ENCODE measurements around the gene ZCCHC7.

The ZCCHC7 gene

DNA sequence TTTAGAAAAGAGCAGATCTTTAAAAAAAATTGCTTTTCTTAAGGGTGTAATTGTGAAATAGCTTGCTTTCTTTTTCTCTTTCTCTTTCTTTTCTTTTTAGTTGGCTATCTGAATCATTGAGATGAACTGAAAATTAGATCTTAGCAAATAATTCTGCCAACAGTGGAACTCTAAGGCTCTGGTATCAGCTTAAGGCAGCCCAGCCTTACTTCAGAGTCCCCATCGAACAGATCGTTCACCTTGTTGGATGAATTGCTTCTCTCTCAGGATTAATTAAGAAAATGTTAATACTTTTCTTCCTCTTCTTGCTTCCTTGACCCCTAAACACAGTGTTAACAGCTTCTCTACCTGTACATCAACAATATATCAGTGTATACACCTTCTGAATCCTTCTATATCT lies 92.1 kb downstream of the ZCCHC7 start:
- DNase-seq = no peak

DNA sequence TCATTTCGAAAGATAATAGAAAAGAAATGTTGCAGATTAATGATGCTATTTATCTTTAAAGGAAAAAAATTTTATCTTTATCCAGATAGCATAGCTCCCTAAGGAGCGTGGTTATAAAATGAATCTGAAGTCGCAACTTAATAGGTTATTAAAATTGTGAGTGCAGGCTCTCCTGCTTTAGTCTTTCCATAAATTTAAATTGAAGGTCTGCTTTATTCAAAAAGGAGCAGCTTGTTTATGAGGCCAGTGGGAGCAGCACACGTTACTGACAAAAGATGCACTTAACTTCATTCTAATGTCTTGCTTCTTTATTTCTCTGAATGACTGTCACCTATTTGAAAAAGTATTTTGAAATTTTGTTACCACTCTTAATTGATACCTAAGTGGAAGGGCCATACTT lies 95.0 kb downstream of the ZCCHC7 start:
- DNase-seq = no peak

DNA sequence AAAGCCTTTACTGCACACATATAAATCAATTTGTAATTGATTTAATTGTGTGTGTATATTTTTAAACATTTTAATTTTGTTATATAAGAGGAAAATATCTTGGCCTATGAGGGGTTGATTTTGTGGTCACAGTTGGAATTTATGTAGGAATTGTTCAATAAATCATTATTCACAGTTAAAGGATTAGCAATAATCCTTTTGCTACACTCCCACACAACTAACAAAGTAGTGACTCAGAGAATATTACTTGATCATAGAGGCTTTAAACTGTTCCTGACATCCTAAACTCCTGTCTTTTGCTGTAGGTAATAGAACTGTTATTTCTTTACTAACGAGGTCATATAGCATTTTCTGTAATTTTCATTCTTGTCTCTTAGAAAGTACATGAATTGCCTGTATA lies 95.5 kb downstream of the ZCCHC7 start:
- no peak for DNase-seq

DNA sequence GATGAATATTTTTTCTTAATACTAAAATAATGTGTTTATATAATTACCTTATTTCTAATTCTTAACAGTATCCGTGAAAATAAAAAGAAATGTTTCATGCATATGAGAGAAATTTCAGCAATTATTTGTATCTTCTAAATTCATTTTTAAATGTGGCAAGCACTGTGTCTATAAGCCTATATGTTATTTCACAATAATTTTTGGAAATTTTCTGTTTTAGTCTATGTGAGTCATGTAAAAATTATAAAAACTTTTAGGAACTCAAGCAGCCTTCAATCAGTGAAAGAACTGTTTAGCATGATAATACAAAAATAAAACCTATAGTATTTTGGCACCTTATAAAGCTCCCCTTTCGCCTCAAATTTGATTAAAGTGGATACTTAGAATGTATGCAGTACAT lies 96.8 kb downstream of the ZCCHC7 start:
- no peak for DNase-seq

DNA sequence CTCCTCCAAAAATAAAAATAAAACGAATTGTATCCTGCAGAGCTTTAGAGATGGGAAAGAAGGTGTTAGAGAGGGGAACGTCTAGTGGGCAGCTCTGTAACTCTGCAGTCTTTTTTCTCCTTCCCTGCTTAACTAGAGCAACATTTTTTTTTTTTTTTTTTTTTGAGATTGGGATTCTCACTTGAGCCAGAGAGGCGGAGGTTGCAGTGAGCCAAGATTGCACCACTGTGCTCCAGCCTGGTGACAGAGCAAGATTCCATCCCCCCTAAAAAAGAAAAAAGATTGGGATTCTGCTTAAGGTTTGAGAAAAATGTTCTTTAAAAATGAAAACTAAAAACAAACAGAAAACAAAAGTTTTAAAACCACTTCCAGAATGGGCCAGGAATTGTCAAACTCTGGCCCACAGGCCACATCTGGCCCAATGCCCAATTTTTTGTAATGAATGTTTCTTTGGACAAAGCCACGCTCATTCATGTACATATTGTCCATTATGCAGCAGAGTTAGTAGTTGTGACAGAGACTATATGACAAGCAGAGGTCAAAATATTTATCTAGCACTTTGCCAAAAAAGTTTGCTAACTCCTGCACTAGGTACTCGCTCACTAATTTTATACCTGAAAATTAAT lies 98.5 kb downstream of the ZCCHC7 start:
- DNase-seq = no peak

DNA sequence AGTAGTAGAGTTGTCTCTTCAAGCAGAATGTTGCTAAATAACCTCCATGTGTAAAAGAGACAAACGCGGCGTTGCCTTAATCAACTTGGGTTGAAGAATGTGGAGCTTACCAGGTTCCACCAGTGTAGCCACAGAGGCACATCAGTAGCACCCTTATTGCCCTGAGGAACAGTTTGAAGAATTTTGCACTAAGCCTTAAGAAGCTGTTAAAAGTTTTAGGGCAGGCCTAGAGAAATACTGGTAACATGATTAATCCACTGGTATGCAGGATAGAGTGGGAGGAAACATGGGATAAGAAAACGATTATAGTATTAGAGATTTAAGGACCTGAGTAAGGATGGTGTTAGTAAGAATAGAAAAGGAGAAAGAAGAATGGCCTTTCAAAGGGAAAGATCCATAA lies 100.6 kb downstream of the ZCCHC7 start:
- DNase-seq = no peak

DNA sequence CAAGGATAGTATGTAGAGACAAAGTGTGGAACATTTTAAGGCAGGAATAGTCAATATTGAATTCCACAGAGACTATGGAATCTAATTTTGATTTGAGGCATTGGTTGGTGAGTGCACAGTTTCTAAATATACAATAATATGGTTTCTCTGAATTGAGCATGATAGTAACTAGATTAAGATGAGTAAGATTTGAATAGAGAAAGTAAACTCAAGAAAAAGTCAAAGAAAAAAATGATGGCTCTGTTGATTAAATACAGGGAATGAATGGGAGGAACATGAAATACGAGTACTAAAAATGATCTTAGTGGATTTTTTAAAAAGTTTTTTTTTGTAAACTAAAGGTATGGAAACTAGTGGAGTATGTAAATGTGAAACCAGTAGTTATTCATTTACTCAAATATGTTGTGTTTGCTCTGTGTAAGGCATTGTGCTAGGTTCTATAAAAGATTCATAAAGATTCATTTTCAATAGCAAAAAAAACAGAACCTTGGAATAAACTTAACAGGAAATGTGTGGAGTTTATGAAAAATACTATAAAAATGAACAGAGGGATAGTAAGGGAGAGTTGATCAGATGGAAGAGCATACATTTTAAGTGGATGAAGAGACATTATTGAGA lies 101.2 kb downstream of the ZCCHC7 start:
- DNase-seq = no peak

DNA sequence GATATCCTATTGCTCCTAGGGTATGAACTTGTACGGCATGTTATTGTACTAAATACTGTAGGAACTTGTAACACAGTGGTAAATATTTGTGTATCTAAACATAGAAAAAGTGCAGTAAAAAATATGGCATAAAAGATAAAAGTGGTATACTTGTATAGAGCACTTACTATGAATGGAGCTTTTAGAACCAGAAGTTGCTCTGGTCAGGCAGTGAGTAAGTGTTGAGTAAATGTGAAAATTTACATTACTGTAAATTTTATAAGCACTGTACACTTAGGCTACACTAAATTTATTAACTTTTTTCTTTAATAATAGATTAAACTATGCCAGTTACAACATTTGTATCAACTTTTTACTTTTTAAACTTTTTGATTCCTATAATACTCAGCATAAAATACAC lies 109.1 kb downstream of the ZCCHC7 start:
- DNase-seq = no peak

DNA sequence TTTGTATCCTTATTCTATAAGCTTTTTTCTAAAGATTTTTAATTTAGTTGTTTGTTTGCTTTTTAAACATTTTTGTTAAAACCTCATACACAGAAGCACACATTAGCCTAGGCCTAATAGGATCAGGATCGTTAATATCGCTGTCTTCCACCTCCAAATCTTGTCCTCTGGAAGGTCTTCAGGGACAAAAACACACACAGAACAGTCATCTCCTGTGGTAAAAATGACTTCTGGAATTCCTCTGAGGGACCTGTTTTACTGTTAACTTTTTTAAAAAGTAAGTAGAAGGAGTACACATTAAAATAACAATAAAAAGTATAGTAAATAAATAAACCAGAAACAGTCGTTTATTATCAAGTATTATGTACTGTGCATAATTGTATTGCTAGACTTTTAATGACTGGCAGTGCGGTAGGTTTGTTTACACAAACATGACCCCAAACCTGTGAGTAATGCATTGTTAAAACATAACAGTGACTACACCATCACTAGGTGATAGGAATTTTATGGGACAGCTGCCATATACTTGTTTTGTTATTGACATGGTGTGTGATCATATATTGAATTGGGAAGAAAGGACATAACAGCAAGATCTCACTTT lies 109.6 kb downstream of the ZCCHC7 start:
- DNase-seq = no peak

DNA sequence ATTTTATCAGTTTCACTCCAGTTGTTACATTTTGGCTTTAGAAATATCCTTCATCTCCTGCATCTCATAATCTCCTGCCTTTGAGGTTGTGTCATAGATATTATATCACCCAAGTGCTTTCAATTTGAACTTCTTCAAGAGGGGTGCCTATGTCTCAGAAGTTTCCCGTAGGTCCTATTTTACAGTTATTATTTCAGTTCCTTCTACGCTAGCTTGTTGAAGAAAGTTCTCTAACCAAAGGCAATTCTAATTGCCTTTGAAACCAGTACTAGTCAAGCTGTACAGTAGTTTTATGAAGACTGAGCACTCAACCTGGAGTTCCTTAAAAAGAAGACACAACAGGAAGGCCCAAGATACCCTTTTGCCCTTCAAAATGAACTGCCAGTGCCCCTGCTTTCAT lies 116.4 kb downstream of the ZCCHC7 start:
- no peak for DNase-seq

DNA sequence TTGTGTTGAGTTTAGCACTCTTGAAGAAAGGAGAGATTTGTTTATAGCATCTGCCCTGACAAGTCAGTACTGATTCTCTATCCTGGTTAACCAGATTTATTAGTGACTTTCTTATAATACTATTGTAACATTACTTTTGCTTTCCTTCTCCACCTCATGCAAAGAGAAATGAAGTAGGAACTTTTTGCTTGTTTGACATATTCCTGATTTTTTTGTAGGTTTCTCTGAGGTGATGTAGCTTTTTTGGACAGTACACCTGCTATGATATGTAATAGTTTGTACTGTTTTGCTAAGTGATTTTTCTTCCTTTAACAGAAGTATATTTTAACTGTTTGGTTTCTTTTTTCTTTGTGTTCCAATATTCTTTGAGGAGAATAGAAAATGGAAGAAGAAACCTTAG lies 117.7 kb downstream of the ZCCHC7 start:
- no peak for DNase-seq

DNA sequence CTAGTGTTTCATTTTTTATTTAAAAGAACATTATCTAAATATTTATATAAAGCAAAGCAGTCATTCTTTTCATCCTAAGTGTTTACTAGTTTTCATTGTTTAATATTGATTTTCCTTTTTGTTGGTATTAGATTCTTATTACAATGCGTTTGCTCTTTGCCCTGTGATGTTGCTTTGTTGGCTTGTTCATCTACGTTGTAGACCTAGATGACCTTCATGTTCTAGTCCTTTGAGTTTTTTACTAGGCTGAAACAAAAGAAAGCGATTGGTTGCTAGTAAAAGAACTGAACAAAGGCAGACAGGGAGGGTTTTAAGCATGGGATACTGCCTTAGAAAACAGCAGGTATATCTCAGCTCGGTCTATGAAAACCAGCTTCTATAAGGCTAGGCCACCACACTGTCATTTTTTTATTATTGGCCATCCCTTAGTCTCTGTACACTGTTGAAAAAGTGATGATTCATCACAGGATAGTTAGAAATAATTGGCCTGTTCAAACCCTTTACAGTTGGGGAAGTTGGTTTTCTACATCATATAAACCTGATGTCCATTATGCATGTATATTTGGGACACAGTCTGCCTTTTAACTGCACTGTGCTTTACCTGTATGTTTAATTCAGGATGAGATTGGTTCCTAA lies 119.0 kb downstream of the ZCCHC7 start:
- no peak for DNase-seq

DNA sequence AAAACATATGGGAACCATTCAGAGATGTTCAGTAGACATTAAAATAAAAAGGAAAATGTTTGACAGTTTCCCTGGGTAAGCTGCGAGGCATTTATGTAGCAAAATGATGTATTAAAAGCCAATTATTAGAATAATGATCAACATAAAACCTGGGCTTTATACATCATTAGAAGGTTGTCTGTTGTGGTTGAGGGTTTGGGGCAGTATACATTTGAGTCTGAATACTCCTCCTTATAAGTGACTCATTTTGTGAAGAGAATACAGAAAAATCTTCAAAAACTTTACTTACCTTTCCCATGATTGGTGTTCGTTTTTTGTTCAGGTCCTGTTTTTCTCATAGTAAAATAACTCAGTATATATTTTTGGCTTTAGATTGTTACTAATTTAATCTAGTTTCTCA lies 119.5 kb downstream of the ZCCHC7 start:
- DNase-seq = no peak

DNA sequence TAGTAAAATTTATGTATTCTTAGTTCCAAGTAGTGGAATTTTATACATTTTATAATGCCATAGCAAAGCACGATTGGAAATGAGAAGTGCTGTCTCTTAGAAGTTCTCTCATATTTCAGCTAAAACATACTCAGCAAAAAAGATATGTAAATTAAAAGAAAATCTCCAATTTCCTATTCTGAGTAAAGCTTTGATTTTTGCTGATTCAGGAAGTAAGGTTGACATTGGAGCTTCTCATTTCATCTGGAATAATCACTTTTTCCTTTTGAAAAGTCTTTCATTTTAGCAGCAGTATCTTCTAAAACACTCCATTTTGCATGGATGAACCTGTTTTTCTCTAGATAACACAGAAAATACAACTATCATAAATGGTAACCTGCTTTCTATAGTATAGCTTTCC lies 121.0 kb downstream of the ZCCHC7 start:
- no peak for DNase-seq

DNA sequence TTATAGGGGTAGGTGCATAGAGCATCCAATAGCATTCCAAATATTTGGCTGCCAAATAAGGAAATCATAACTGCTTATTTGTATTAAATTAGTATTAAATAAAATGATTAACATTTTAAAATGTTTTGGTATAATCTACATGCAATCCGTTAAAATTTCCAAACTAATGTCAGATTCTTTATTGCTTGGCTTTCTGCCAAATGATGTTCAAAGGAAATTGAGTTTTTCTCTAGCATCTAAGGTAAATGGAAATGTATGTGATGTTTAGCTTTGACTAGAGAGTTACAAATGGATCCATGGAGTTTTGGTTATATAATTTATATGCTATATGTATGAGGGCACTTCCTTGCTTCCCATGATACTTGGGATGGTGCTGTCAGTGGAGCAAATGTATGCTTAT lies 121.7 kb downstream of the ZCCHC7 start:
- no peak for DNase-seq

DNA sequence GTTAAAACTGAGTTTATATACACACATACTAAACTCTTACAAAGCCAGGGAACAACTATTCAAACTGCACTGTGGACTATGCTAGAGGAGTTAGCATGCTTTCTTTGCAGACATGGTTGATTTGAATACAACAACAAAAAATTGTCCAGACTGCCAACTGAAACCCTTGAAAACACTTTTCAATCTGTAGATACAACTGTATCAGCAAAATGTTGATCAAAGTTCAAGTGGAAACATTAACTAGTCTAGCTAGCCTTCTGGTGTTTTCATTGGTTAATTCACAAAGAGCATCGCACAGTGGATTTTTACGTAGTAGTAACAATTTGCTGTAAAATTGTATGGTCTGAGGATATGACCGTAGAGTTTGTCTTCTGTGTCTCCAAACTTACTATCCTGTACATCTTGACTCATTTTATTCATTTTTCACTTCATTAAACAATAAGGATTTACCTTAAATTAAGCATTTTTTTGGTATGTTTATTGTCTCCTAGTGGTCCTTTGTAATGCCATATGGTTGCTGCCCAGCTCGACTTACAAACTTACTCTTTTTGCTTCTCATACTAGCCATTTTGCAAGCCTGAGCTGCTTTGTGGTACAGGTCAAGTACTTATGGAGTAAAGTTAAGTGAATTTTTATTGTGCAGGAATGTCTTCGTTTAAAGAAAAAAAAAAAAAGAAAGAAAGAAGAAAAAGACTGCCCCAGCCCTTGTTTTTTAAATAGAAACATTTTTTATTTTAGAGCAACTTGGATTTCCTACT lies 123.4 kb downstream of the ZCCHC7 start:
- peak; percentile 34 for DNase-seq

DNA sequence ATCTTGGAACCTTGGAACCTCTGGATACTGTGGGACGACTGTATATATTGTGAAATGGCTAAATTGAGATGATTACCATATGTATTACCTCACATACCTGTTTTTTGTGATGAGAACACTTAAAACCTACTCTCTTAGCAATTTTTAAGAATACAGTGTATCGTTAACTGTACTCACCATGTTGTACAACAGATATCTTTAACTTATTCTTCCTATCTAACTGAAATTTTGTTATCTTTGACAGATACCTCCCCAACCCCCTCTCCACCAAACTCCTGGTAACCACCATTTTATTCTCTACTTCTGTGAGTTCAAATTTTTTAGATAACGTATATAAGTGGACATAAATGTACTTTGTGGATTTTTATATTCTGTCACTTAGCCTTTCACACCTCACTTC lies 126.5 kb downstream of the ZCCHC7 start:
- DNase-seq = no peak

DNA sequence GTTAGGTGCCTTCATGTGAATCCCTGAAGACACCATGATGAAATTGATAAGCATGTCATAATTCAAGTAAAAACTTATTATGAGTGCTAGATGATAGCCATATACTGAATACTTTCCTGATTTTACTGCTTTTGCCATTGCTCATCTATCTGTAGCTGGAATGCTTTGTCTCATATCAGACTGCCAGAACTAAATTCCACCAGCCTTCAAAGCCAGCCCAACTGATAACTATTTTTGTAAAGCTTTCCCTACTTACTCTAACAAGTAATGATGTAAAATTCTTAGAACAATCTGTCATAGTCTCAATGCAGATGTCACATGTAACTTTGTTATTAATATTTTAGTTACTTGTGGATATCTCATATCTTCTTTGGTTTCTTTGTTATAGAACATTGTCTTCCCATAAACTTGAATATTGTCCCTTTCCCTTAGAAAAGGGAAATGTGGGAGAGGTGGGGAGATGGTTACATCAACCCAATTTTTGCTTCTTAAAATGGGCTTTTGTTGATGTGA lies 128.3 kb downstream of the ZCCHC7 start:
- DNase-seq = no peak

DNA sequence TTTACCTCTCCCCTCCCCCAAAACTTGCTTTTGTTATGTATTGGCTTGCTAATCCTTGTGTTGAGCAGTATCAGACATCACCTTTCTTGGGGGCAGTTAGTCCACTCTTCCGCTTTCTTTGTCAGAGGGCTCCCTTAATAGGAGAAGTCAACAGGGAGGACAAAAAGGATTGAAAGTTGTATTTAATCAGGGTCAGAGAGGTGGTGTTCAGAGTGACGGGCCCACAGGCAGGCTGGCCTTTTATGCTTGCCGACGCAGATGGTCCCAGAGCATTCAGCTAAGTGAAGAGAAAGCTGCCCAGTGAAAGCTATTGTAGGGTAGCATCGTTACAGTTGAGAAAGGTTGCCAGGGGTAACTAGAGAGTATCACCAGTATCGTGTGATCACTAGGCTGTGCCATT lies 131.1 kb downstream of the ZCCHC7 start:
- no peak for DNase-seq

DNA sequence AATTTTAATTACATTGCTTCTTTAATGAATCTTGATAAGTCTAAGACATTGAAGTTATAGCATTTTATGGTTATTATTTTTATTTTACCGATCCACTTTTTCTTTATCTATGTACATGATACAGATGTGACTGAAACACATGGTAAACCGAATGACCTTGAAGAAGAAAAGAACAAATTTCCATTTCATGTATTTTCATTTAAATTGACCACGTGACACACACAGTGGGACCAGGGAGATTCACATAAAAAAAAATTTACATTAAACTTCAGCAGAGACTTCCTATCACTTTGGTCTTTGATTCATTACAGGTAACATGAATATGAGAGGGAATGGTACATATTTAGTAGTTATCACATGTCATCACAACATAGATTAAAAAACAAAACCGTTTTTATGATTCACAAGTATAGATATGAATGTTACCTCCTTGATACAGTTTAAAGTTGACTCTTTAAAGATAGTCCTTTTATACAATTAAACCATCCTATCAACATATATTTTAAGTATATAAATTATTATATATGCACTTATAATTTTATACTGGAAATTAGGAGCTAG lies 133.1 kb downstream of the ZCCHC7 start:
- DNase-seq = no peak

DNA sequence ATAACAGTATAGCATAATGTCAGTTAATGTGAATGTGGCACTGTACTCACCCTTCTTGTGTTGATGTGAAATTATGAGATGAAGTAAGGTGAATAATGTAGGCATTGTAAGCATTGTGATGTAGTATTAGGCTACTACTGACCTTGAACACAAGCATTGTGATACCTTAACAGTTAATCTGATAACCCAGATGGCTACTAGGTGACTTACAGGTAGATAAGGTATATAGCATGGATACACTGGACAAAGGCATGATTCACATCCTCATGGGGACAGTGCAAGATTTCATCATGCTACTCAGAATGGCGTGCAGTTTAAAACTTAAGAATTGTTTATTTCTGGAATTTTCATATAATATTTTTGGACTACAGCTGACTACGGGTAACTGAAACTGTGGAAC lies 134.8 kb downstream of the ZCCHC7 start:
- no peak for DNase-seq

DNA sequence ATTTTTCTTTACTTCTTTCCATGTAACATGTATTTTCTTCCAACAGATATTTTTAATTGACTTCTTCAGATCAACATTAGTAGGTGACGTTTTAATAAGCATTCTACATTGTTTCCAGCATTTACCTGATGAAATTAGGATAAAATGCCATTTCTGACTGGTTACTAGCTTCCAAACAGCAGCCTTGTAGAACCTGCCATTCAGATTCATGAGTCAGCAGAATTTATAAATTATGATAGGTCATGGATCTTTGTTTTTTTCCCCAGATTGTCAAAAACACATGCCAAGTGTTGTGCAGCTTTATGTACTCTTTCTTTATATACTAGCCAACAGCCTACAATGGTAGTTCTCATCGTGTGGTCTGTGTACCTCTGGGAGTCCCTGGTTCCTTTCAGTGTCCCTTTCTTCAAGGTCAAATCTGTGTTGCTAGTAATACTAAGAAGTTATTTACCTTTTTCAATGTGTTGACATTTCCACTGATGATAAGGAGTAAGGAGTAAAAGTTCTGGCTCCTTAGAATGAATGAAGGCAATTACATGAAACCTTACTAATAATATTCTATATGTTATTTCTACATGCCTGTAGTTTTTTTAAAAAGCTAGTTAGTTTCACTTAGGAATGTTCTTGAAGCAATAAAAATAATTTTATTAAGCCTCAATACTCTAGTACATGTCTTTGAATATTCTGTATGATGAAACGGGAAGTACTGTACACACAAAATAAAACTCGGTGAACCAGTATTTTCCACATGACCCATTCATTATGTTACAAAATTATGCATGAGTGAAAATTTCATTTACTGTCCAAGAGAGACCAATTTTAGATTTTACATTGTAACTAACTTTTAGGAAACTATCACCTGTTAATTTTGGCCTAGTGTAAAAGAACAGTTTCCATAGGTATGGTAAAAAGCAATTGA lies 135.8 kb downstream of the ZCCHC7 start:
- no peak for DNase-seq

Data from DMS79 treated with DMSO at 0.1 percent for 48 hours (cell line).